Panc1 (cell line): Measurements from ENCODE around the gene DAB2IP. TPM values are rescaled to one million over a fixed set of nuclear protein-coding genes. Genes with fewer than 3 reads are reported as not detected.

Experiments used
- ATAC-seq: fragments of 200-7000 bp; cut with Tn5 transposase; 2 replicates; pipeline ENCODE4 v1.9.1; 2020; ENCODE audit warnings: mild to moderate bottlenecking, moderate library complexity
- BruUV-seq: library from RNA; stranded (reverse); fragments of 400-500 nt; replicated peaks from 2 replicates; lab custom pipeline; 2021; lab: Mats Ljungman, UMichigan
- CTCF ChIA-PET: fragments of 300-600 bp; sonication (Branson Sonifier 250); formaldehyde crosslinking; loops from one replicate; lab custom pipeline; 2022; ENCODE audit warnings: antibody characterized with exemption; lab: Charles Lee
- POLR2A ChIA-PET: fragments of 300-600 bp; sonication (Branson Sonifier 250); formaldehyde crosslinking; loops from one replicate; lab custom pipeline; 2022; ENCODE audit warnings: antibody characterized with exemption; lab: Charles Lee
- DNase-seq: peaks from one replicate; pipeline ENCODE4 v3.0.0-alpha.2; 2010; ENCODE audit warnings: low read depth, low spot score
- H3K27ac ChIP-seq: 2 replicates; pipeline ENCODE4 v1.5.1; 2011; ENCODE audit warnings: mild to moderate bottlenecking, low read length, inconsistent platforms
- H3K27me3 ChIP-seq: fragments of 200-500 bp; sonication (Bioruptor generic); 2 replicates; pipeline ENCODE4 v1.6.0; 2014; ENCODE audit warnings: low read length, inconsistent platforms; ENCODE audit not compliant: control insufficient read depth, insufficient read depth
- H3K36me3 ChIP-seq: fragments of 200-500 bp; sonication (Bioruptor generic); 2 replicates; pipeline ENCODE4 v1.5.1; 2014; ENCODE audit warnings: inconsistent platforms, mild to moderate bottlenecking, low read length, moderate library complexity; ENCODE audit not compliant: control insufficient read depth, insufficient read depth
- H3K4me1 ChIP-seq: 2 replicates; pipeline ENCODE4 v1.5.1; 2011; ENCODE audit warnings: inconsistent platforms, mild to moderate bottlenecking, low read length, moderate library complexity; ENCODE audit not compliant: control insufficient read depth, insufficient read depth
- H3K4me3 ChIP-seq, 2 experiments: 2 replicates each; pipeline ENCODE4 v1.5.1; 2011 to 2012; ENCODE audit warnings: low read depth in 2 of 2, low read length in 2 of 2, mild to moderate bottlenecking in 2 of 2, inconsistent platforms in 1 of 2, moderate library complexity in 1 of 2
- H3K9me3 ChIP-seq: fragments of 200-500 bp; sonication (Bioruptor generic); 2 replicates; pipeline ENCODE4 v1.5.1; 2014; ENCODE audit warnings: low read depth, mild to moderate bottlenecking, inconsistent platforms, low read length, moderate library complexity; ENCODE audit not compliant: control insufficient read depth, insufficient read depth
- POLR2AphosphoS5 ChIP-seq: IDR thresholded peaks from 2 replicates; pipeline ENCODE4 v1.6.1; 2012; ENCODE audit warnings: mild to moderate bottlenecking, low read depth, low read length, moderate library complexity
- REST ChIP-seq, 2 experiments: IDR thresholded peaks; 2 replicates each; pipeline ENCODE4 v1.6.1; 2011 to 2012; ENCODE audit warnings: low read depth in 2 of 2, control low read depth in 1 of 2, low read length in 1 of 2, mild to moderate bottlenecking in 1 of 2, moderate library complexity in 1 of 2; ENCODE audit not compliant: insufficient read depth in 1 of 2
- SIN3A ChIP-seq: IDR thresholded peaks from 2 replicates; pipeline ENCODE4 v1.6.1; 2012; ENCODE audit warnings: low read depth, mild to moderate bottlenecking, low read length, moderate library complexity, borderline replicate concordance; ENCODE audit not compliant: insufficient read depth
- TCF7L2 ChIP-seq: IDR thresholded peaks from 2 replicates; pipeline ENCODE4 v1.6.1; 2011; ENCODE audit warnings: mild to moderate bottlenecking, low read depth, low read length, inconsistent platforms
- in situ Hi-C: cut with HindIII; loops from 2 replicates; pipeline ENCODE4 v1.10.0; 2016; ENCODE audit warnings: low sequenced_read_pairs, low pct_unique_long_range_greater_than_20kb
- intact Hi-C: fragments of 100-400 bp; cut with micrococcal nuclease; formaldehyde crosslinking; loops from one replicate; pipeline ENCODE4 v1.10.0; 2022; ENCODE audit not compliant: unreplicated experiment
- total RNA-seq: library from RNA; stranded (reverse); gene quantifications from one replicate; pipeline ENCODE4 v1.2.1, GENCODE V29; 2021; ENCODE audit not compliant: unreplicated experiment
- TF ChIP-seq, protein P1 (sequence below): fragments of 450-650 bp; IDR thresholded peaks from 2 replicates; pipeline ENCODE4 v1.5.1; 2017; ENCODE audit warnings: mild to moderate bottlenecking

Gene DAB2IP
- total RNA-seq, 1 experiment from 2014 or later, result 18.4 TPM

GRCh38 chr9:121634329-121635261 lies 16.8 kb upstream of the DAB2IP start:
- H3K27ac ChIP-seq, result no peak overlapping the region
- POLR2A ChIA-PET, result no interaction called here
- intact Hi-C loops (loop anchor here (10.0 kb wide), 1 partner anchor 360 kb away; no protein-coding TSS in a partner anchor), in situ Hi-C loops (no loop called here)
- ATAC-seq (peak; percentile 88), DNase-seq (no peak)
- no TSS peak for BruUV-seq
- no peaks in the 10 kb centered on the region for H3K27me3 ChIP-seq
- H3K4me3 ChIP-seq, result no peak overlapping the region
- TF ChIP-seq REST (IDR thresholded peaks at IDR 0.05; ENCODE audit: insufficient read depth in 1 of 2, low read depth in 2 of 2, low read length in 1 of 2) (no peak), POLR2AphosphoS5 (no peak), TCF7L2 (no peak)
- TF ChIP-seq, protein P1, sequence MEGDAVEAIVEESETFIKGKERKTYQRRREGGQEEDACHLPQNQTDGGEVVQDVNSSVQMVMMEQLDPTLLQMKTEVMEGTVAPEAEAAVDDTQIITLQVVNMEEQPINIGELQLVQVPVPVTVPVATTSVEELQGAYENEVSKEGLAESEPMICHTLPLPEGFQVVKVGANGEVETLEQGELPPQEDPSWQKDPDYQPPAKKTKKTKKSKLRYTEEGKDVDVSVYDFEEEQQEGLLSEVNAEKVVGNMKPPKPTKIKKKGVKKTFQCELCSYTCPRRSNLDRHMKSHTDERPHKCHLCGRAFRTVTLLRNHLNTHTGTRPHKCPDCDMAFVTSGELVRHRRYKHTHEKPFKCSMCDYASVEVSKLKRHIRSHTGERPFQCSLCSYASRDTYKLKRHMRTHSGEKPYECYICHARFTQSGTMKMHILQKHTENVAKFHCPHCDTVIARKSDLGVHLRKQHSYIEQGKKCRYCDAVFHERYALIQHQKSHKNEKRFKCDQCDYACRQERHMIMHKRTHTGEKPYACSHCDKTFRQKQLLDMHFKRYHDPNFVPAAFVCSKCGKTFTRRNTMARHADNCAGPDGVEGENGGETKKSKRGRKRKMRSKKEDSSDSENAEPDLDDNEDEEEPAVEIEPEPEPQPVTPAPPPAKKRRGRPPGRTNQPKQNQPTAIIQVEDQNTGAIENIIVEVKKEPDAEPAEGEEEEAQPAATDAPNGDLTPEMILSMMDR, result peak; percentile 82
- CTCF ChIA-PET, result no interaction called here
- no peaks in the 10 kb centered on the region for H3K36me3 ChIP-seq
- H3K9me3 ChIP-seq, result no peaks in the 10 kb centered on the region
- no peaks in the 10 kb centered on the region for H3K4me1 ChIP-seq

GRCh38 chr9:121635300-121635876 lies 16.0 kb upstream of the DAB2IP start:
- Histone ChIP-seq H3K9me3 (no peaks in the 10 kb centered on the region), H3K36me3 (no peaks in the 10 kb centered on the region), H3K27ac (no peak overlapping the region), H3K27me3 (no peaks in the 10 kb centered on the region), H3K4me1 (no peaks in the 10 kb centered on the region), H3K4me3 (no peak overlapping the region)
- intact Hi-C loops, result loop anchor here (10.0 kb wide), 1 partner anchor 359 kb away; no protein-coding TSS in a partner anchor
- in situ Hi-C loops, result no loop called here
- no TSS peak for BruUV-seq
- TF ChIP-seq REST (IDR thresholded peaks at IDR 0.05; ENCODE audit: insufficient read depth in 1 of 2, low read depth in 2 of 2, low read length in 1 of 2), result no peak
- TF ChIP-seq TCF7L2, result no peak
- no peak for TF ChIP-seq SIN3A
- TF ChIP-seq, protein P1, result peak; percentile 33
- ChIA-PET POLR2A (no interaction called here), CTCF (no interaction called here)
- no peak for DNase-seq
- no peak for ATAC-seq
